ENCODE results near the gene CDKAL1.
"Not testable (repeated sequence)": the region's sequence is repeated elsewhere in the genome, so short reads cannot be mapped to it uniquely, and the experiment has no call there.

CDKAL1 gene

GRCh38 chr6:20921578-20921977 is 387.3 kb downstream of the CDKAL1 start:
- Histone ChIP-seq H3K9me3 (ENCODE audit: control insufficient read depth, insufficient read depth, low read length) (no peaks in the 10 kb centered on the region), H3K4me3 (ENCODE audit: low read depth, low read length) (no peak overlapping the region), H3K27ac (ENCODE audit: low read depth, low read length) (no peak overlapping the region), H3K36me3 (ENCODE audit: control insufficient read depth, insufficient read depth, low read length) (no peaks in the 10 kb centered on the region), H3K27me3 (ENCODE audit: control insufficient read depth, insufficient read depth, low read length) (no peaks in the 10 kb centered on the region), H3K4me1 (ENCODE audit: control insufficient read depth, insufficient read depth, low read length) (peaks cover 10% of the 10 kb centered on the region), H3K9ac (ENCODE audit: low read depth, low read length) (no peak overlapping the region)

GRCh38 chr6:20922743-20923142 is 388.5 kb downstream of the CDKAL1 start:
- no peak overlapping the region for H3K4me3 ChIP-seq (ENCODE audit: low read depth, low read length)
- H3K9ac ChIP-seq (ENCODE audit: low read depth, low read length) = no peak overlapping the region
- no peak overlapping the region for H3K27ac ChIP-seq (ENCODE audit: low read depth, low read length)
- no peaks in the 10 kb centered on the region for H3K27me3 ChIP-seq (ENCODE audit: control insufficient read depth, insufficient read depth, low read length)
- no peaks in the 10 kb centered on the region for H3K9me3 ChIP-seq (ENCODE audit: control insufficient read depth, insufficient read depth, low read length)
- no peaks in the 10 kb centered on the region for H3K36me3 ChIP-seq (ENCODE audit: control insufficient read depth, insufficient read depth, low read length)
- peaks cover 10% of the 10 kb centered on the region for H3K4me1 ChIP-seq (ENCODE audit: control insufficient read depth, insufficient read depth, low read length)

GRCh38 chr6:20924094-20924493 is 389.8 kb downstream of the CDKAL1 start:
- H3K36me3 ChIP-seq (ENCODE audit: control insufficient read depth, insufficient read depth, low read length); H3K9me3 ChIP-seq (ENCODE audit: control insufficient read depth, insufficient read depth, low read length); H3K4me1 ChIP-seq (ENCODE audit: control insufficient read depth, insufficient read depth, low read length); H3K4me3 ChIP-seq (ENCODE audit: low read depth, low read length); H3K27ac ChIP-seq (ENCODE audit: low read depth, low read length); H3K27me3 ChIP-seq (ENCODE audit: control insufficient read depth, insufficient read depth, low read length); H3K9ac ChIP-seq (ENCODE audit: low read depth, low read length): not testable (repeated sequence)

DNA sequence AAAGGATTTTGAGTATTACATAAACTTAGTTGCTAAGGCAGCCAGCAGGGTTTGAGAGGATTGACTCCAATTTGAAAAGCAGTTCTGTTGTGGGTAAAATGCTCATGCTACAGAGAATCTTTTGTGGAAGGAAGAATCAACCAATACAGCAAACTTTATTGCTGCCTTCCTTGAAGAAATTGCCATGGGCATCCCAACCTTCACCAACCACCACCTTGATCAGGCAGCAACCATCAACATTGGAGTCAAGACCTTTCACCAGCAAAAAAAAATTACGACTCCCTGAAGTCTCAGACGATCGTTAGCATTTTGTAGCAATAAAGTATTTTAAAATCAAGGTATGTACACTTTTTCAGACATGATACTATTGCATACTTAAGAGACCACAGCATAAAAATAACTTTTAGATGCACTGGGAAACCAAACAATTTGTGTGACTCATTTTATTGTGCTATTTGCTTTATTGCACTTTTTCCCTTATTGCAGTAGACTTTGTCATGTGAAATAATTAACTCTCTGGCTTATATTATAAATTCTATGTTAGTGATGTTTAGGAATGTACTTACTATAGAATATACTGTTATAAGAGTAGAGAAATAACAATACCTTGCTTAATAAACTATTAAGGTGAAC is 390.8 kb downstream of the CDKAL1 start:
- Histone ChIP-seq H3K4me1 (ENCODE audit: control insufficient read depth, insufficient read depth, low read length) (0 out of 2 replicates have a peak, but pooled peaks cover 2% of the 10 kb centered on the region), H3K27ac (ENCODE audit: low read depth, low read length) (no peak overlapping the region), H3K9me3 (ENCODE audit: control insufficient read depth, insufficient read depth, low read length) (no peaks in the 10 kb centered on the region), H3K9ac (ENCODE audit: low read depth, low read length) (no peak overlapping the region), H3K4me3 (ENCODE audit: low read depth, low read length) (no peak overlapping the region), H3K27me3 (ENCODE audit: control insufficient read depth, insufficient read depth, low read length) (no peaks in the 10 kb centered on the region), H3K36me3 (ENCODE audit: control insufficient read depth, insufficient read depth, low read length) (no peaks in the 10 kb centered on the region)

GRCh38 chr6:20927130-20927860 is 393.0 kb downstream of the CDKAL1 start:
- no peaks in the 10 kb centered on the region for H3K27me3 ChIP-seq (ENCODE audit: control insufficient read depth, insufficient read depth, low read length)
- H3K27ac ChIP-seq (ENCODE audit: low read depth, low read length) = no peak overlapping the region
- no peaks in the 10 kb centered on the region for H3K9me3 ChIP-seq (ENCODE audit: control insufficient read depth, insufficient read depth, low read length)
- 0 out of 2 replicates have a peak, but pooled peaks cover 2% of the 10 kb centered on the region for H3K4me1 ChIP-seq (ENCODE audit: control insufficient read depth, insufficient read depth, low read length)
- H3K9ac ChIP-seq (ENCODE audit: low read depth, low read length) = no peak overlapping the region
- H3K36me3 ChIP-seq (ENCODE audit: control insufficient read depth, insufficient read depth, low read length) = no peaks in the 10 kb centered on the region
- no peak overlapping the region for H3K4me3 ChIP-seq (ENCODE audit: low read depth, low read length)

DNA sequence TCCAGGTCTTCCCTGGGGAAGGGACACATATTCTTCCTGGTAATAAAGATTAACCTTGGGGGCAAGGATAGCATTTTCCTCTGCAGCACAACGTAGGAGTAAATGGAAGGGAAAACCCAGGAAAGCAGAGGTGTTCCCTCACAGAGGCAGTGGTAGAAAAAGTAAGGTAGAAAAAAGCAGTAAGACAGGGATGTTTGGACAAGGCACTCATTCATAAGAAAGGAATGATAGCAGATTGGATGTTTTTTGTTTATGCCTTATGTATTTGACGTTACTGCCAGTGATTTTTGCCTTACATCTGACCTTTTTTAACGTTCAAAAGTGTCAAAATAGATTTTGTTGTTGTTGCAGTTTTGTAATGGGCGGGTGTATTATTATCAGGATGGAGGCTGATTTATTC is 395.0 kb downstream of the CDKAL1 start:
- H3K4me1 ChIP-seq (ENCODE audit: control insufficient read depth, insufficient read depth, low read length) = peaks cover 14% of the 10 kb centered on the region
- no peaks in the 10 kb centered on the region for H3K27me3 ChIP-seq (ENCODE audit: control insufficient read depth, insufficient read depth, low read length)
- H3K36me3 ChIP-seq (ENCODE audit: control insufficient read depth, insufficient read depth, low read length) = no peaks in the 10 kb centered on the region
- H3K4me3 ChIP-seq (ENCODE audit: low read depth, low read length) = no peak overlapping the region
- no peaks in the 10 kb centered on the region for H3K9me3 ChIP-seq (ENCODE audit: control insufficient read depth, insufficient read depth, low read length)
- no peak overlapping the region for H3K27ac ChIP-seq (ENCODE audit: low read depth, low read length)
- no peak overlapping the region for H3K9ac ChIP-seq (ENCODE audit: low read depth, low read length)

DNA sequence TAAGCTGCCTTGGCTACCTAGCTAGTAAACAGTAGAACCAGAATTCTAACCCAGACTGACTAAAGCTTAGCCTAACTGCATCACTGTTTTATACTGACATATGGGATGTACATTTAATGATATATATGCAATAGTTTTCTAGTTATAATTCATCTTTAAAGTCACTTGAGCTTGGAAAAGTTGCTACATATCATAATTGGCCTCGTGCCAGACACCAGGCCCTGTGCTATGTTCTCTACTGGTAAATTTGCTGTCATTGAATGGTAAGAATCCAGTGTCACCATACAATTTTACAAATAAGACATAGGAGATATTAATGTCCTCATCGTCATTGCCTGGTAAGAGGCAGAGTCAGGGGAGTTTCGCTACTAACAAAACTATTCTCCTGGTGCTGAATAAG is 396.8 kb downstream of the CDKAL1 start:
- no peak overlapping the region for H3K9ac ChIP-seq (ENCODE audit: low read depth, low read length)
- H3K27ac ChIP-seq (ENCODE audit: low read depth, low read length) = no peak overlapping the region
- no peaks in the 10 kb centered on the region for H3K27me3 ChIP-seq (ENCODE audit: control insufficient read depth, insufficient read depth, low read length)
- no peak overlapping the region for H3K4me3 ChIP-seq (ENCODE audit: low read depth, low read length)
- H3K36me3 ChIP-seq (ENCODE audit: control insufficient read depth, insufficient read depth, low read length) = no peaks in the 10 kb centered on the region
- no peaks in the 10 kb centered on the region for H3K9me3 ChIP-seq (ENCODE audit: control insufficient read depth, insufficient read depth, low read length)
- H3K4me1 ChIP-seq (ENCODE audit: control insufficient read depth, insufficient read depth, low read length) = peaks cover 14% of the 10 kb centered on the region

DNA sequence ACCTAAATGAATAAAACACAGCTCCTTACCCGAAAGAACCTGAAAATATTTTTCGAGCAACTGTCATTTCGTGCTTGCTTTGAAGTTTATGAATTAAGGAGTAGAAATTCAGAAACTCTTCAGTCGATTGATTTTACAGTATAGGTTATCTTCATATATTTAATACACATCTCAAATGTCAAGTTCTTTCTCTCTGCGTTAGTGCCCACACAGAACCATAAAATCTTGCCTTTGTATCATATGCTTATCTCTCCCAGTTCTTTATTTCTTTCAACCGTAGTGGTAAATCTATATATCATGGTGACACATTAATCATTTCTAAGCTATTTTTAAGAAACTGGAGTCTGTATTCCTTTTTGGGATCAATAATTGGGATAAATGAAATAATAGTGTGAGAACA is 397.5 kb downstream of the CDKAL1 start:
- Histone ChIP-seq H3K4me3 (ENCODE audit: low read depth, low read length) (no peak overlapping the region), H3K27me3 (ENCODE audit: control insufficient read depth, insufficient read depth, low read length) (no peaks in the 10 kb centered on the region), H3K36me3 (ENCODE audit: control insufficient read depth, insufficient read depth, low read length) (no peaks in the 10 kb centered on the region), H3K9ac (ENCODE audit: low read depth, low read length) (no peak overlapping the region), H3K4me1 (ENCODE audit: control insufficient read depth, insufficient read depth, low read length) (peaks cover 14% of the 10 kb centered on the region), H3K9me3 (ENCODE audit: control insufficient read depth, insufficient read depth, low read length) (no peaks in the 10 kb centered on the region), H3K27ac (ENCODE audit: low read depth, low read length) (peak overlapping the region; percentile 76)

DNA sequence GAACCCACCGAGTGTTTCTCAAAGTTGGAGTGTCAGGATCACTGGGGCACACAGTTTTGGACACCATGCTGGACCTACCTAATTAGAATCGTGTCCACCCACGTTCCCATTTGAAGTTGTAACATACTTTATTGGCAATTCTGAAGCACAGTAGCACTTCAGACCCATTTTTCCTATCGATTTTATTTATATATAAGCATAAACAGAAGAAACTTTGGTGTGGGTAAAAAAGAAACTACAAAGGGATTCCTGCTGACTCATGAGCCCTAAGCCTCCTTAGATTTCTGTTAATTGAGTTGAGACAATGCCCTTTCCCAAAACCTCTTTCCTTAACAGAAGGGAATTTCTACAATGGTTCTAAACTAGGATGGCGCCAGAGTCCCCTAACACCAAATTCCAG is 398.0 kb downstream of the CDKAL1 start:
- Histone ChIP-seq H3K4me3 (ENCODE audit: low read depth, low read length) (no peak overlapping the region), H3K4me1 (ENCODE audit: control insufficient read depth, insufficient read depth, low read length) (peaks cover 14% of the 10 kb centered on the region), H3K27ac (ENCODE audit: low read depth, low read length) (peak overlapping the region; percentile 76), H3K9ac (ENCODE audit: low read depth, low read length) (no peak overlapping the region), H3K36me3 (ENCODE audit: control insufficient read depth, insufficient read depth, low read length) (no peaks in the 10 kb centered on the region), H3K27me3 (ENCODE audit: control insufficient read depth, insufficient read depth, low read length) (no peaks in the 10 kb centered on the region), H3K9me3 (ENCODE audit: control insufficient read depth, insufficient read depth, low read length) (no peaks in the 10 kb centered on the region)

DNA sequence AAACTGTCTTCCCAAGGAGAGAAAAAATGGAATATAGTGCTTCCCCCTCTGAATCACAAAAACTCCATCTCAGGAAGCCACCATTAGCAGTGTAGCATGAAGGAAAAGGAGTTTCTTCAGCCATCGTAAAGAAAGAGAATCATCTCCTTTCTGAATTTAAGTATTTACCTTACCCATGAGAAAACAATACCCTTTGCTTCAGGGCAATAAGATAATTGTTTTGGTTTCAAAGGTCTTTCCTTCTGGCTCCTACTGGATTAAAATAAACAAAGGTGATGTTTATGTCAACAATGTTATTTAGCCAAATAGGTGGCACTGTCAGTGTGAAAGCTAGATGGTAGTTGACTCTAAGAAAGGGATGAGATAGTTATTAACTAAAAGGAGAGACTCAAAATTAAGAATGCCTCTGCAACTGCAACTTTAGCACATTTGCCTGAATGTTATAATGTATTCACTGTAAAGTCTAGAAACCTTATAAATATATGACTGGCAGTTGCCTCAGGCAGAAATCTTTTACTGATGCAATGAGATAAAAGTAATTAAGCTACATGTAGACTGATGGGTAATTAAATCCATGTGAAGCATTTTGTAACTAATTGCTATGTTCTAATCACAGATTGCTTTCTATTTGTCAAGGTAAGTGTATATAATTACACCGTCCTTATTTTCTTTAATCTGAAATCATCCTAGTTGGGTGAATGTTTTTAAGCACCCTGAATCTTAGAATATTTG is 399.0 kb downstream of the CDKAL1 start:
- H3K36me3 ChIP-seq (ENCODE audit: control insufficient read depth, insufficient read depth, low read length) = no peaks in the 10 kb centered on the region
- H3K9me3 ChIP-seq (ENCODE audit: control insufficient read depth, insufficient read depth, low read length) = no peaks in the 10 kb centered on the region
- no peak overlapping the region for H3K4me3 ChIP-seq (ENCODE audit: low read depth, low read length)
- H3K9ac ChIP-seq (ENCODE audit: low read depth, low read length) = no peak overlapping the region
- peak overlapping the region; percentile 76 for H3K27ac ChIP-seq (ENCODE audit: low read depth, low read length)
- no peaks in the 10 kb centered on the region for H3K27me3 ChIP-seq (ENCODE audit: control insufficient read depth, insufficient read depth, low read length)
- peaks cover 14% of the 10 kb centered on the region for H3K4me1 ChIP-seq (ENCODE audit: control insufficient read depth, insufficient read depth, low read length)

- H3K27ac ChIP-seq (ENCODE audit: low read depth, low read length) = no peak overlapping the region
- H3K27me3 ChIP-seq (ENCODE audit: control insufficient read depth, insufficient read depth, low read length) = no peaks in the 10 kb centered on the region
- no peaks in the 10 kb centered on the region for H3K9me3 ChIP-seq (ENCODE audit: control insufficient read depth, insufficient read depth, low read length)
- H3K4me3 ChIP-seq (ENCODE audit: low read depth, low read length) = no peak overlapping the region
- peaks cover 23% of the 10 kb centered on the region for H3K4me1 ChIP-seq (ENCODE audit: control insufficient read depth, insufficient read depth, low read length)
- no peak overlapping the region for H3K9ac ChIP-seq (ENCODE audit: low read depth, low read length)
- no peaks in the 10 kb centered on the region for H3K36me3 ChIP-seq (ENCODE audit: control insufficient read depth, insufficient read depth, low read length)
Observed at GRCh38 chr6:20936949-20937348, 402.7 kb downstream of the CDKAL1 start.

Data from HUES48 (cell line).